Measurements from ENCODE around the gene FAM3C. TPM values are rescaled to one million over a fixed set of nuclear protein-coding genes. Genes with fewer than 3 reads are reported as not detected.

Gene FAM3C
- total RNA-seq, 4 donors from 2014 or later: 44.3 to 129 (median 49.0) TPM

DNA sequence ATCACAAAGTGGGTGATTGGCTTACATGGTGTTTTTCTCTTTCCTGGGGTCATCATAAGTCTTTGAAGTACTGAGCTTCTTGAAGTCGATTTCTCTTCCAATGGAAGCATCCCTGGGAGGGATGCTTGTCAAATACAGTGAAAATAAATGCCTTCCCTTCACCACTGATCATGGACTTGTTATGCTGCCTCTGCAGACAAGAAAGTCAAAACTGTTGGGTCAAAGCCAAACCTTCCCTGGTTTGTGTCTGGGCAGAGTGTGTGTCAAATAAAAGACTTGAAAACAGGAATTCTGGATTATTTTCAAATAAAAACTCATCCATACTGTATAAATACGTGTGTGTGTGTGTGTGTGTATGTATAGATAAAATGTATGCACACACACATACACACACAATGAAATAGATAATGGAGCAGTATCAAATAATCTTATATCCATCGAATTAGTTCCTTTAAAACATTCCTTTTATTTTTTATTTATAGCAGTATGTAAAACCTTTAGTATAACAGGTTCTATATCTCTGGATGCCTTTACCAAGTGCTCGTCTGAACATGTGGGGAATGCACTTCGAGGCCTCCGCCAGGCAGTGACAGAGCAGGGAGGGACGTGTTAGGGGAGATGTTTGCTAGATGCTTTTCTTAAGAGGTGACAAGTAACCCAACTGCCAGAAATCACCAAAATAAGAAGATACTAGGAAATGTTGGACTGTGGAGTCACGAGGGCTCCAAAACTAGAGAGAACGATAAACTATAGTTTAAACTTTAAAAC, 94.5 kb downstream of the FAM3C start:
- ATAC-seq (ENCODE audit: low FRiP score): no peak
- TF ChIP-seq, protein P1, sequence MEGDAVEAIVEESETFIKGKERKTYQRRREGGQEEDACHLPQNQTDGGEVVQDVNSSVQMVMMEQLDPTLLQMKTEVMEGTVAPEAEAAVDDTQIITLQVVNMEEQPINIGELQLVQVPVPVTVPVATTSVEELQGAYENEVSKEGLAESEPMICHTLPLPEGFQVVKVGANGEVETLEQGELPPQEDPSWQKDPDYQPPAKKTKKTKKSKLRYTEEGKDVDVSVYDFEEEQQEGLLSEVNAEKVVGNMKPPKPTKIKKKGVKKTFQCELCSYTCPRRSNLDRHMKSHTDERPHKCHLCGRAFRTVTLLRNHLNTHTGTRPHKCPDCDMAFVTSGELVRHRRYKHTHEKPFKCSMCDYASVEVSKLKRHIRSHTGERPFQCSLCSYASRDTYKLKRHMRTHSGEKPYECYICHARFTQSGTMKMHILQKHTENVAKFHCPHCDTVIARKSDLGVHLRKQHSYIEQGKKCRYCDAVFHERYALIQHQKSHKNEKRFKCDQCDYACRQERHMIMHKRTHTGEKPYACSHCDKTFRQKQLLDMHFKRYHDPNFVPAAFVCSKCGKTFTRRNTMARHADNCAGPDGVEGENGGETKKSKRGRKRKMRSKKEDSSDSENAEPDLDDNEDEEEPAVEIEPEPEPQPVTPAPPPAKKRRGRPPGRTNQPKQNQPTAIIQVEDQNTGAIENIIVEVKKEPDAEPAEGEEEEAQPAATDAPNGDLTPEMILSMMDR (IDR thresholded peaks at IDR 0.05): no peak

DNA sequence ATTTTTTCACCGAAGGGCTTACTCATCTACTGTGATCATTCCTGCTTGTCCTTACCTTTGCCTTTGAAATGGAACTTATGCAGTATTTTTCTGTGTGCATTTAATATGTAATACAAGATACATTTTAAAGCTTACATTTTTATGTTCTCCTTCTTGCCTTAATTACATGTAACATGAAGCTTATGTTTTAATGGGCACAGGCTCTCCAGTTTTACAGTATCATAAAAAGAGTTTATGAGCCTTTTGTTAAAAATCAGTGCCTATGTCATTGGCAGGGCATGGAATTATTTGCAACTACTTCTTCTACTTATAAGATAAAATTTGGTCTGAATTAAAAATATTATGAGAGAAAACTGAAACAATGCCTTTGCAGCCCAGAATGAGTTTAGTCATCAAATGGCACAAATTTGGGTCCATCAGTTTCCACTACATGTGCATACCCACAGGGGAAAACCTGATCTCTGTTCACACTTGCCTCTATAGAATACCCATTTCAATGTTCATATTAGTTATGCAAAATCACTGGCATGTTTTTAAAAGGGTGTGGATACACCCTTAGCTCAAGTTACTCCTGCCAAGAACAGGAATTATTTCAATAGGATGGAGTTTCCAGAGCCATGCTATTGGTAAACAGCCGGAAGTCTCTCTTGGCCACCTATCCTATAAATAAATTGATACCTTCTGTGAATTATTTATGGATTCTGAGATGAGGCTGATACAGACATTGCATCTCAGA, 95.3 kb downstream of the FAM3C start:
- no peak for DNase-seq (ENCODE audit: low spot score)
- no peak for ATAC-seq (ENCODE audit: low FRiP score)

More for the DNA sequence above, 94.5 kb downstream of the FAM3C start:
- no peak for DNase-seq (ENCODE audit: low spot score)

More for the DNA sequence above, 95.3 kb downstream of the FAM3C start:
- TF ChIP-seq, protein P1 (IDR thresholded peaks at IDR 0.05): no peak

Other genes starting within 250 kb of the FAM3C start
- not detected for gene WNT16, start 67.3 kb downstream of the FAM3C start, total RNA-seq